CD4-positive, alpha-beta T cell treated with Interleukin-1 beta for 1 hour (primary cell): ENCODE measurements around the gene LDB2.

Experiments
- DNase-seq, 2 donors: peaks; one replicate each; pipeline ENCODE4 v3.0.0-alpha.2; 2020 to 2022

LDB2 gene

DNA sequence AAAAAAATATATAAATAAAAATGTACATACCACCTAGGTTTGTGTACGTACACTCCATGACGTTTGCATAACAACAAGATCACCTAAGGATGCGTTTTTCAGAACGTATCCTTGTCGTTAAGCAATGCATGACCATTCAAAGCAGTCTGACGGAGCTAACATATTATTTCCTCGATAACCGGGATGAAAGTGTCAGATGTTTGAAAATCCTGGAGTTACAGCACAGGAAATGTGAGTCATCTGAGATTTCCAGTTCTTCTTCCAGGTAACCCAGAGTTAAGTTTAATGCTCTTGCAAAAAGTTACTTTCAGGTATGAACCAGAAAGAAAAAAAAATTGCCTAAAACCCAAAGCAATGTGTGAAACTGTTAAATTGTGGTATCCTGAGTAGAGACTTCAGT is 107.9 kb downstream of the LDB2 start:
- no peak for DNase-seq

DNA sequence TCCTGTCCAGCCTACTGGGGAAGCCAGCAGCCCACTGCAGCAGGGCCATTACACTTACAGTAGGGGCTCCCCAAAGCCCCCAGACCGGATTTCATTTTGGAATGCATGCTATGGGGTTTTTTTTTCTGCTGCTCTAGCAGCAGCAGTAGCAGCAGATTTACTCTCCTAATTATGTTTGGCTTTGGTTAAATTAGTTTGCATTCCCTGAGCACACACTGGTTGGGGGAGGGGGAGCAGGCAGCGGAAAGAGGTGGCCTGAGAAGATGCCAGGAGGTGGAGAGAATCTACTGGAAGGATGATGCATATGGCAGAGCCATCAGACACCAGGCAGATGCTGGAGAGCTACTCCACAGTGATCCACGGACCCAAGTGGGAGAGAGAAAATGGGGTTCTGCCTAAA is 109.6 kb downstream of the LDB2 start:
- no peak for DNase-seq

DNA sequence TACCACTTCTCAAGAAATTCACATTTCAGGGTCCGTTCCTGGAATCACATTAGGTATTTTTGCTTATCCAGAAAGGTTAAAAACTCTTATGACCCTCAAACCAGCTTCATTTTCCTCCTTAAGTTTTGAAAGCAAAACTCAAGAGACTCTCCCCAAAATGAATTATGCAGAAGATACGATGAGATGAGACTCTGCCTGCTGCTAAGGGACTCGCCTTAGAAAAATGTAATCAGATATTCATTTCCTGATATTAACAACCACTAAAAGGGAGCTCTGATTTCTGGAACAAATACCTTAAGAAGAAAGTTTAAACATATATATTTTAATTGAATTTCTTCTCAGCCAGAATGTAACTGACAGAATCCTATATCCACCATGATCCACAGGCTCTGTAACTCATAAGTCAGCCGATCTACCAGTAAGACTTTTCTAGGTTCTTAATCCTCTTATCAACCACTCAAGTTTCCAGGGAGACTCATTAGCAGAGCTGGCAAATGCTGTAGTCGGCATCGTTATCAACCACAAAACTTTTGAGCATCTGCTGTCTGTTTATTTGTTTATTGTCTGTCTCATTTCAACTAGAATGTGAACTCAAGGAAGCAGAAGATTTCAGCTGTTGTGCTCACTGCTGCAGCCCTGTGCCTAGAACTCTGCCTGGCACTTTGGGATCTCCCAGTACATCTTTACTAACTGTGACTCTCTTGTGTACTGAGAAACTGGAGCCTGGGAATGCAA is 112.5 kb downstream of the LDB2 start:
- DNase-seq = no peak

DNA sequence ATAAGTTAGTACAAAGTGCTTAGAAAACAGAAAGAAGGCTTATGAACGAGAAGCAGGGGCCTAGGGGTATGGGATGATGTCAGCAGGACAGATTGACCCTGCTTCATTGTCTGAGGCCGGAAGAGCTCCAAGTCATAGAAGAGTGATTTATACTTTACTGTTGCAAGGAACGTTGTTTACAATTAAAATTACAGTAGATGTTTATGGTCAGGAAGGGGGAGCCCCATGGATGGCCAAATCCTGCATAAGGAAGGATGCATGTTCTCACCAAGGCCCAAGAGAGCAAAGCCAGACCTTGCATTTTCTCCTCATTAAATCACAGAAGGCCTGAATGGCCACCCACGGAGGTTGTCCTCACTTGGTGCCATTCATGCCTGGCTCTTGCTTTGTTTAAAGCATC is 115.3 kb downstream of the LDB2 start:
- no peak for DNase-seq

DNA sequence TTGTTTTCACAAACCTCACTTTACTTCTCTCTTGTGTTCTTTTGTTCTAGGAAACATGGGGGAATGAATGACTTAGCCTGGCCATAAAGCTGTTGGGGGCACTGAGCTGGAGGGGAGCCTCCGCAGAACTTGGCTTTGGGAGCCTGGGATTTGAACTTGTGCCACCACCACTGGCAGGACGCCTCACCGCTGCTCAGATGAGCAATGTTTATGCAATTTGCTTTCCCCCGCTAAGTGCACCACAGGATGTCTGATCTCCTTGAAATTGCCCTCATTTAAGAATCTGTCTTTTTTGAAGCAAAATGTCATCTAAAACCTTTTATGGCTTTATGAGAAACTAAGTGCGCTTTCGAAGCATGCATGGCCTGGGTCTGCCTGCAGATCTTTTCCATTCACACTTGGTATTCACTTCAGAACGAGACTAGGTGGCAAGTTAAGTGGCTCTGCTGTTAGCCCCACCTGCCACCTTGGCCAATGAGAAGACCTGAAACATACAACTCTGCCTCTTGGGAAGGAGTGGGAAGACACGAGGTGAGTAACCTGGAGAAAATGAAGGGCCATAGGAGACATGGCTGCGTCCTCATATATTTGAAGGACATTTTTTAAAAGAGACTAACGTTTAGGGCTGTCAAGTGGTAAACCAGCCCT is 119.3 kb downstream of the LDB2 start:
- DNase-seq = no peak

DNA sequence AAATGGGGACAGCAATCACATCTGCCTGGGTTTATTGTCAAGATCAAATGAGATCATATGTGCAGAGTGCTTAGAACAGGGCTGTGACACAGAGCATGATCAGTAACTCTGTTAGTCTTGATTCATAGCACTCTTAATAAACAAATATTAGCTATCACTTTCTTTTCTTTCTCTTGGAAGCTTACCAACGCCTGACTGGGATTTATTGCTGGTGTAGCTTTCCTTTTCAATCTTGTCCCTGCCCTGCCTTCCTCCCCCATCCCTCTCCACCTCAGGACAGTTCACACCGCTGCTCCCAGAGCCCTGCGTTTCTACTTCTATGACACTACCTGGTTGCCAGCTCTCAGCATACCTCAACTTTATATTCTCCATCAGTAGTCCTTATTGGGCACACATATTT is 120.7 kb downstream of the LDB2 start:
- DNase-seq = no peak

DNA sequence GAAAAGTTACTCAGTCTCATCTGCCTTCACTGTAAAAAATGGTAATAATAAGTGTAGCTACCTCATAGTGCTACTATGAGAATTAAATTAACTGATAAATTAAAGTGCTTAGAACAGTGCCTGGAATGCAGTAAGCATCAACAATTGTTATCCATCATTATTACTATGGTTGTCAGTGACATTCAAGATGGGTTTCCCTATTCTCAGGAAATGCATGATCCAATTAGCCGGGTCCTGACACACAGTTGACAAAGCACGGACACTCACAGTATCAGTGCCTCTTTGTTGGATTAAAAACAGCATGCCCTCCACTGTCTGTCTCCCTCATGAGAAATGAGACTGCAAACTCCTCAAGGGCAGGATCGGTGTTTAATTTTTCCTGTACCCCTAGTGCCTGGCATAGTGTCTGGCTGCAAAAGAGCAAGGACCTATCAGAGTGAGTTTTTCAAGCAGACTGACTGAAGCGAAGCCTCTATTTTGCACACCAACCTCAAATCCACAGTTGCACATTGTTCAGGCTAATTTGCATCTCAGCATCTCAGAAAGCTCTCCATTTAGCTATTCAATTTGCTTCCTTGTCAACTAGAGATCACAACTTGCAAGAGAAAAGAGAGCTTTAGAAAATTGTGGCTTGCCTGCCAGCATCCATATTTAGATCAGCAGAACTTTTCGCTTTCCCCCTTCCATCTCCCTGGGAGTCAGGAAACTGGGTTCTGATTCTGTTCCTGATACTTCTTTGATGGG is 122.9 kb downstream of the LDB2 start:
- DNase-seq = no peak

DNA sequence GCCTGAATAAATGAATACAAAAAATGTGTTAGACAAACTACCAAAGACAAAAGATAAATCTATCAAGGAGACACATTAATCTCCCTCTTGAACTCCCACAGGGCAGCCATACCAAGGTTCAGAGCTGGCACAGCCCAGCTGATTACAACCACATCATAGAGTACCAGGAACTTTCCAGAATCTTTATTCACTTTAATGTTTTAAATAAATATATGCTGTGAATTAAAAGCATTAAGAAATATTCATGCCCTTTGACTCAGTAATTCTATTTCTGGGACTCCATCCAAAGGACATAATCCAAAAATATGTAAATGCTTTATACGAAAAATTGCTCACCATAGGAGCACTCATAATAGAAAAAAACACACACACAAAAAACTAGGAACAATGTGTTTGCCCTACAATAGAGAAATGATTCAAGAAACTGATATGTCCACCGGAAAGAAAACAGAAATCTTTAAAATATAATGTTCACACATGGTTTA is 126.0 kb downstream of the LDB2 start:
- no peak for DNase-seq

DNA sequence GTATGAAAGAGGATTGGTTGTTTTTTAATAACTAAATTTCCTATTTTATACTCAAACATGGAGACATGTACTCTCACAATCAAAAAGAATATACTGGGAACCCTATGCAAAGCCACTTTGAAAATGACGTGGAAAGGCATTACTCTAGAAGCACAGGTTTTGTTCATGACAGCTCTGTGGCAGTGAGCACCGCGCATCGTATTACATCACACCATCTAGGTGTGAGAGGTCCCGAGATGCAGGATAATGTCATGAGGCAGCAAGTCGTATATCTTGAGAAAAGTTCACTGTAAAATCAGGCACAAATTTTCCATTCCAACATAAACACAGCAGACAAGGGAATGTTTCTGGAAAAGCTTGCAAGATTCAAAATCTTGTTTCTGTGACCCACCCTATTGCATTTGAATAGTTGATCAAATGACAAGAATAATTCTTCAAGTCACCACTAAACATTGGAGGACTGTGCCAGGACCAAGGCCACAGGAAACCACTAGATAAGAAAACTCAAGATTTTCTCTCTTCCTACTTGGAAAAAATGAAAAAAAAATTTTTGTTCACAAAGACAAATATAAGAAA is 127.6 kb downstream of the LDB2 start:
- no peak for DNase-seq

DNA sequence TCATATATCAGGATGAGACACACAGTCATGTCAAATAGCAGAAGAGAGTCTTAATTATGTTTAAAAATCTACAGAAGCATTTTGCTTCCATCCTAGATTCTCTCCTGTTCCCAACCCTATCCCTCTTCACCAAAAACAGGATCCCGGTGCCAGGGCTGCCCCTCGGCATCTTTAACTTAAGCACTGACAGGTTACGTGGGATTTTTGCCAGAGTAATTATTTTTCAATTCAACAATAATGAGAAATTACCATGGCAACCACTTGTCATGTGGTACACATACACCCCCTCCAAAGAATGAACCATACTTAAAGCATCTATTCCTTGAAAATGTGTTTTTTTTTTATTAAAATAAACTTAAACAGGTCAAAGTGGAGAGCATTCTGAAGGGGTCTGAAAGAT is 130.6 kb downstream of the LDB2 start:
- no peak for DNase-seq

DNA sequence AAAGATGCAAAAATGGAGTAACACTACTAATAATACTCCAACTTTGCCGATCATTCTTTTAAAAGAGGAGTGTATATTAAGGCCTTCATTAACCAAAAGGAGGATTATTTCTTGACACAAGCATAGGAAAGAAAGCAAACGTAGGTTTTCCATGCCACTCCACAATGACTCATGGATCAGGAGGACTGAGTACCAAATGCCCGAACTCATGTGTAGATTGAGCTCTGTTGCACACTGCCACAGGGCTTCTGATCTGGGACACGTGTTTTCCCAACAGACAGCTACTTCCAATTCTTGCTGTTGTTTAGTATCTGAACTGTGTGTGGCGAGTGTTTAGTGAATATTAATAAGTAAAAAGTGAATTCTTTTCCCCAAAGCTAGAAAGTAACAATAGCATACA is 131.2 kb downstream of the LDB2 start:
- DNase-seq = no peak

DNA sequence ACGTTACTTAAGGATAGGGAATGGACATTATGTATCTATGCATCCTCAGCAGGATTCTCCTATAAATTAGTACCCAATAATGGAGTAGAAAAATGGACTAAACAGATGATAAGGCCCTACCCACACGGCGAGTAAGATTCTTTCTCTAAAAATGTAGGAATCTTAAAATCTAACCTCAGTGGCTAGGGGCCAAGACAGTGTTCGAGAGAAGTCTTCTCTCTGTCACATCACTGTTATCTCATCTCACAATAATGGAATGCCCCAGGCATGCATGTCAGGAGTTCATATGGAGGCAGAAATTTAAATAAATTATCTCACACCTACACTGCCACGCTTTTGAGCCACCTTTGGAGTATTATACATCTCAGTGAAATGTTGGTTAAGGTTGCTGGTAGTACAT is 132.9 kb downstream of the LDB2 start:
- DNase-seq = no peak

DNA sequence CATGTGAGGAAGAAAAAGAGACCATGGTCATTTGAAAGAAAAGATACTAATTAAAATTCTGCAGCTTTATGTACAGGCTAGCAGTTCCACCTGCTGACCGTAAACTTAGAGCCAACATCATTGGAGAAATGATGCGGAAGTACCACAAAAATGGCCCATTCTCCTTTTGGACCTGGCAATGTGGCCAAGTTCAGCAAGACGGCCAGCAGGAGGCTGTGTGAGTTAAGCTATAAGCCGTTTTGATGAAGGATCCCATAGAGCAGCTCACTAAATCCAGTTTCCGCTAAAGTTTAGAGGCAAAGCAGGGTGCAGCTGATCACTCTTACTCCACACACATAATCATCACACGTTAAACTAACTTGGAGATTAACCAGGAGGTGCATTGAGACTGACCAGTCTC is 133.8 kb downstream of the LDB2 start:
- no peak for DNase-seq

DNA sequence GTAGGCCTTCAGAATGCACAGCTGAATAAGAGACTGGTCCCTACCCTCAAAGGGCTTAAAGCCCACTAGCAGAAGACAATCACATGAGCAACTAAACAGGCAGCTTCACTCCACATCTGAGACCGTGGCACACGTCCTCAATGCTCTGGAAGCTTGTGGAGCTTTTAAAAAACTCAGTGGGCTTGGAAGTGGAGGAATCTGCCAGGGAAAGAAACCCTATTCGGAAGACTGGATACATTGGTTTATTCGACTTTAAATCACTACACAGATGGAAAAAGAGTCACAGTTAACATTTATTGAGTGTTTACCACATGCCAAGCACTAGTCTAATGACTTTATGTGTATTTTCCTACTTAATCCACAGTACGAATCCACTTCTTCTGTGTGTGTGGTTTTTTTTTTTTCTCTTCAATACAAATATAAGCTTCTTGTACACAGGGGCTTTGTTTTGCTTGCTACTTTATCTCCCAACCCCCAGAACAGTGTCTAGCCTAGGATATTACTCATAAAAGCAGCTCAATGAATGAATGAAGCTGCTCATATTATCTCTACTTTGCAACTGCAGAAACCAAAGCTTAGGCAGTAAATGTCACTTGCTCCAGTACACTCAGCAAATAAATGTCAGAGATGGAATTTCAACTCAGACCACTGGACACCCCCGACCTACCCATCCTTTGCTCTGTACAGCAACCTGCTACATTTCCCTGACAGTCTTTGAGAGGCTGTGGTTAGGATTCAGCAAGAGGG is 137.7 kb downstream of the LDB2 start:
- no peak for DNase-seq

DNA sequence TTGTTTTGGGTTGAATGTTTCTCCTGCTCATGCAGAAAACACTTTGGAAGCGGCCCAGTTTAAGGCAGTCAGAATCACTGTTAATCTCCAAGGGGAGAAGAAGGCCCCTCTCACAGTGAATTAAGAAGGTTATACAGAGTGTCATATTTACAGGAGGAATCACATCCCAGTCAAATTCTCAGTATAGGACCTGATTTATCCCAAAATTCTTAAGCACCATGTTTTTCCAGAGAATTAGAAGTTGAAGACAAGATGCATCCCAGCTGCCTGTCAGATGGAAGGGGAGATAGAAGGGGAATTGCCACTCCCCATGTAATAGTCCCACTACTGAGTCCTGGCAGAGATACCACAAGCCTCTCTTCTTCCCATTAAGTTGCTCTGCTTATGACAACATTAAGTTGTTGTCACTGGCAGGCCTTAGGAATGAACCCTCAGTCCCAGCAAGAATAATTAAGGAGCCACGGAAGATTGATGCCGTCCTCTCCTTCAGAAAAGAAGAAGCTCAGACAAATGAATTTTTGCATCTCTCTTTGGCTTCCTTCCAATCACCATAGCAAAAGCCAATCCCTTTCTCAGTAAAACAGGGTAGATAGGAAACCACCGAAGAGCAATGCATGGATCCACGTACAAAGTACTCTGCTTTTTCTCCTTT is 138.4 kb downstream of the LDB2 start:
- no peak for DNase-seq

DNA sequence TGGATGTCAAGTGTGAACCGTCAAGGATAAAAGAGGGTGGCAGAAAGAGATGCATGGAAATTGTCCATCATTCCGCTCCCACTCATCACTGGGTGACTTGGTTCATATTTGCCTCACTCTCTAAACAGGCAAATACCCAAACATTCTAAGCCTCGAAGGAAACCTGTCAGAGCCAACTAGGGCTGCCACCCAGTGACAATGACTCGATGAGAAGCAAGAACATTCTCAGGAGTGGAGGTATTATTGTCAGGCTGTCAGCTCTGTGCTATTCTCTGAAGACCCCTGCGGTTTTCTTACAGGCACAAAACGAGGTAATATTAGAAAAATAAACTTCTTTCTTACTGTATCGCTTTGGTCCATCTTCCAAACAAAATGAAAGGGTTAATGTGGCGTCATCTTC is 139.6 kb downstream of the LDB2 start:
- DNase-seq = no peak

DNA sequence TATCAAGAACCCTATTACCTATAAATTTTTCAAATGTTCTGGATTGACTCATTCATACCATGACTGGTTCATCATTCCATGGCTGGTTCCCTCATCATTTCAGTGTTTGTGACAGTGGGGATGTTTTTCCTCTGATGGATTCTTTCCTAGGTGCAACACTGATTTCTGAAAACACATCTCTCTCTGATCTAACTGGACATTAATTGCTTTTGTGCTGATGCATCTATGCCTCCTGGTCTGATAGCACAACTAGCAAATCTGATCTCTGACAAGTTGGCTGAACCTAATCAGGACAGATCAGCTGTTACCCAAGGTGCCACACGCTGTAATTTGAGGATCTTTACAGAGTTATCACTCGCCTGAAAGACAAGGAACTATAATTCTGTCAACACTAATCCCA is 140.2 kb downstream of the LDB2 start:
- DNase-seq = no peak

DNA sequence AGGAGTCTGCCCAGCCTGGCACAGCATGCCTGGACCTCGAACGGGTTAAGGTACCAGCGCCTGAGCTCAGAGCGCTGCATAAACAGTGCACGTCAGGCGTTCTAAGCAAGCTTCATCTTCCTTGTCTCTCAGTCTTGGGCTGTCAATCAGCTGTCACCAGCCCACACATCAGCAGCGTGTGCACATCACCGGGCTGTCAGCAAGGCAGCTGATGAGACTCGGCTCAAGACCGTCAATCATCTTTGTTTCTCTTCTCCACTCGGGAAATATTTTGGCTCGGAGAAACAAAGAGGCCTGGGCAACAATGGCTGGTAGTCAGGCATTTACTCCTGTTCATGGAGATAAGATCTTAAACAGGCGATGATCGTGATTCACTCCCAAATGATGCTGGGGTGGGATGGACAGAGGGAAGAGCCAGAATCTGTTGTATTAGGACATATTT is 141.3 kb downstream of the LDB2 start:
- DNase-seq = no peak

DNA sequence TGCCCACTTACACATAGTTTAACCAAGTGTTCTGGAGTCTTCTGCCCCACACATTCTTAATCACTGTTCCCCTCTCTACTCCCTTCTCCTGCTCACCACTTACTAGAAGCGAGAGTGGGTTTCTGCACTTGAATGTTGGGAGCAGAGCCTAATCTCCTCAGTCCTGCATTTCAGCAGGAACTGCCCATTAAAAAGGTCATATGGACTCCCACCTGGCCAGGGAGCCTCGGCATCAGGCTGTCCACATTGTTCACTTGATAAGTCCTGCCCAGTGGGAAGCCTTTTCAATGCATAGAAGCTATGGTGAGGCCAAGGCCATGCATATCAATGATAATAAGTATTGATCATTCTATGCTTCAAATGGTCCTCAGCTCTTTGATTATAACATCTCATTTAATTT is 144.3 kb downstream of the LDB2 start:
- no peak for DNase-seq

DNA sequence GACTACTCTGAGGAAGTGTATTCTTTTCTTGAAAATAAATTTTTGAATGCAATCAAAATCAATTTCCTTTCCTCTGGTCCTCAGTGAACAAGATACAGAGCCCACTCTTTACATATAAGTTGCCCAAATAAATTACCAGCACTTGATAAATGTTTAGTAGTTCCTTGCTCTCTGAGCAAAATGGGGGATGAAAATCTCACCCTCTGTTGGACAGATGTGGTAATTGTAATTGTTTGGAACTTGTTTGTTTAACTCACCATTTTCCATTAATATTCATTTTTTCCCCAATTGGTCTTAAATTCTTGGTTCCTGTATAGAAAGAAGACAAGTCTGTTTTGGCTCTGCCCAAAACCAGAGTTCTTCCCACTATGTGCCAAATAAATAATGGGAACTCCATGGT is 146.3 kb downstream of the LDB2 start:
- no peak for DNase-seq

DNA sequence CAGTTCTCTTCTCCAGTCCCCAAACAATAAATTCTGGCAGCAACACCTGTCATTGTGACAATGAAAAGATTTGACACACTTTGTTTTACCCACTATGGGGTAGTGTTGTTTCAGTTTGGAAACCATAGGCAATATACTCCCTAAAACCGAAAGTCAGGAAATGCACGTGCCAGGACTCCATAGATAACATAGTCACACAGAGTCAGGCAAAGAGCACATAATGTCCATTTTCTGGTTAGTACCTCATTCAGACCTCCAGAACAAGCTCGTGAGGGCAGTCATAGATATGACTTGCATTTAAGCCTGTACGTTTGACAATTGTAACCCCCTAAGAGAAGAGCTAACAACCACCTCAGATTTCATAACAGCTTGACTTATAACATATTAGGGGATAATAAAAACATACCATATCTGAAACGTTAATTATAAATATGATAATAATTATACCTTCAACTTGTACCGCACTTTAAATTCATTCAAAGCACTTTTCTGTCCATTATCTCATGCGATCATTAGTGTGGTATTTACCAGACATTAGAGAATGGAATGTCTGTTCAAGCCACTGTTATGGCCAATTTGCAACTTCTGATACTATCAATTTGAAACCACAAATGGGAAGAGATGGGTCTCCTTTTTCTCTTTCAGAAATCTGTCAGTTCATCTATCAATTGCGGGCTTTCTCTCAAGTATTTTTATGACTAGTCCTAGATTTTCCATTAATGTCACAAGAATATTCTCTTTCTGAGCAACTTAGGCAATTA is 147.4 kb downstream of the LDB2 start:
- no peak for DNase-seq

DNA sequence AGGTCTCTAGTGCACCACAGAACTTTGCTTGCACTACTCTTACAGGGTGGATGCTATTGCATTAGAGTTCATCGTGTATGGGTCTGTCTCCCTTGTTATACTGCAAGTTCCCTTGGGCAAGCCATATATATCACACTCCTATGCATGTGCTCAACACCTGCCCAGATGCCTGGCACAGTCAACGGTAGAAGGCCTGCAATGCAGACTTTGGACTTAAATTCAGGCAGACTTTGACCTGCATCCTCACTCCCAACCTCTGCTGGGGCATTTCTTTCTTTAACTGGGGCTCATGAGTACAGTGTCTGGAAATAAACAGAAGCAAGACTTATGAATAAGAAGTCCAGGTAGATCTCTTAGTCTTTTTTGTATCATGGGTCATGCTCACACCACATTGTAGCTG is 148.2 kb downstream of the LDB2 start:
- DNase-seq = no peak
